Astrocyte of the spinal cord (primary cell): ENCODE data around the gene ARFGEF3.

ENCODE experiments used
- DNase-seq: peaks from one replicate; pipeline ENCODE4 v3.0.0; 2011; ENCODE audit warnings: low read depth, low spot score
- H3K4me3 ChIP-seq: 2 replicates; pipeline ENCODE4 v1.5.1; 2011; ENCODE audit warnings: low read depth, mild to moderate bottlenecking, low read length, moderate library complexity
- in situ Hi-C: cut with HindIII; loops from 2 replicates; pipeline ENCODE4 v1.10.0; 2017; ENCODE audit warnings: low sequenced_read_pairs
- TF ChIP-seq, protein P1 (sequence below): IDR thresholded peaks from 2 replicates; pipeline ENCODE4 v1.5.1; 2012; ENCODE audit warnings: low read depth, mild to moderate bottlenecking, low read length, inconsistent platforms

ARFGEF3 gene

DNA sequence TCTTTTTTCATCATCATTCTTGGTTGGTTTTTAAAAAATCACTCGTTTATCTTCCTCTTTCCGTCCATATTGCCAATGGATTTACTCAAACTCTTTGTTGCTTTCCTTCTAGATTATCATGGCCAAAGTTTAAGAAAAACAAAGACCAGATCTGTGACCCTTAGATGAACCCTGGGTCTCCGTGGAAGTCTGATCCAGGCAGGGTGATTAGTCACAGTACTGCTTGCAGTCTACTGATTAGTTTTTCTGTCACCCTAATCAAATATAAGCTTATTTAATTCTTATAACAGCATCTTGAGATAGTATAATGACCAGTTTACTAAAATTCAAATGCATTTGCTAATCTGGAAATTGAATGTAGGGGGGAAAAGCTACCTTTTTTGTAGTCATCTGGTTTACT, 210.0 kb downstream of the ARFGEF3 start:
- no peak for DNase-seq
- TF ChIP-seq, protein P1, sequence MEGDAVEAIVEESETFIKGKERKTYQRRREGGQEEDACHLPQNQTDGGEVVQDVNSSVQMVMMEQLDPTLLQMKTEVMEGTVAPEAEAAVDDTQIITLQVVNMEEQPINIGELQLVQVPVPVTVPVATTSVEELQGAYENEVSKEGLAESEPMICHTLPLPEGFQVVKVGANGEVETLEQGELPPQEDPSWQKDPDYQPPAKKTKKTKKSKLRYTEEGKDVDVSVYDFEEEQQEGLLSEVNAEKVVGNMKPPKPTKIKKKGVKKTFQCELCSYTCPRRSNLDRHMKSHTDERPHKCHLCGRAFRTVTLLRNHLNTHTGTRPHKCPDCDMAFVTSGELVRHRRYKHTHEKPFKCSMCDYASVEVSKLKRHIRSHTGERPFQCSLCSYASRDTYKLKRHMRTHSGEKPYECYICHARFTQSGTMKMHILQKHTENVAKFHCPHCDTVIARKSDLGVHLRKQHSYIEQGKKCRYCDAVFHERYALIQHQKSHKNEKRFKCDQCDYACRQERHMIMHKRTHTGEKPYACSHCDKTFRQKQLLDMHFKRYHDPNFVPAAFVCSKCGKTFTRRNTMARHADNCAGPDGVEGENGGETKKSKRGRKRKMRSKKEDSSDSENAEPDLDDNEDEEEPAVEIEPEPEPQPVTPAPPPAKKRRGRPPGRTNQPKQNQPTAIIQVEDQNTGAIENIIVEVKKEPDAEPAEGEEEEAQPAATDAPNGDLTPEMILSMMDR: no peak
- in situ Hi-C loops: no loop called here
- no peak overlapping the region for H3K4me3 ChIP-seq

DNA sequence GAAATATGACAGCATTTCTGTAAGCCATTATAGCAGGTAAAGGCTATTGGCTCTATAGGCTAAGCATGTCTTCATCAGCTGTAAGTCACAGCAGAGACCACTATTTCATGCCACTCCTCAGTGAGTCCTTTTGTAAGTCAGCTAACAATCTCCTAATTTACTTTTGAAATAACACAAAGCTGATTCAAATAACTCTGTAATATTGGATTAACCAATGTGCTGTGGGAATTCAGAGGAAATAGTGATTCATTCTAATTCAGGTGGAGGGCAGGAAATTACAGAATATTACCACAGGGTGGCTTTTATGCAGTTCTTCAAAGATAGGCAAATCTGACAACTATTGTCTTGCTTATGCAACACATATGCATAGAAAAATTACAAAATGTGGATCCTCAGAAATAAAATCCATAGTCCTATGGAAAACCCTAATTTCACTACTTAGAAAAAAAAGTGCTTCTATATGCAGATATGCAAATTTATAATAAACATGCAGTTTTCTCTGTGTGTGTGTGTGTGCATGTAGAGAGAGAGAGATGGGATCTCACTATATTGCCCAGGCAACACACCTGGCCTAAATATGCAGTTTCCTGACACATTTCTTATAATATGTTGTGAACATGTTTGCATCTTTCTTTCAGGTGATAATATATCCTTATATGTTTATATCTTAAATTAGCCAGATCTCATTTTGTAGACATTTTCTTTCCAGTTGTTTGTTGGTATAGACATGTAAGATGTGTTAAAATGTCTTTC, 211.1 kb downstream of the ARFGEF3 start:
- in situ Hi-C loops: no loop called here
- H3K4me3 ChIP-seq: no peak overlapping the region
- TF ChIP-seq, protein P1: no peak
- DNase-seq: peak; percentile 36

- TF ChIP-seq, protein P1: no peak
- in situ Hi-C loops: no loop called here
- no peak overlapping the region for H3K4me3 ChIP-seq
- DNase-seq: no peak
Measured at GRCh38 chr6:138374230-138374629, 212.5 kb downstream of the ARFGEF3 start.

DNA sequence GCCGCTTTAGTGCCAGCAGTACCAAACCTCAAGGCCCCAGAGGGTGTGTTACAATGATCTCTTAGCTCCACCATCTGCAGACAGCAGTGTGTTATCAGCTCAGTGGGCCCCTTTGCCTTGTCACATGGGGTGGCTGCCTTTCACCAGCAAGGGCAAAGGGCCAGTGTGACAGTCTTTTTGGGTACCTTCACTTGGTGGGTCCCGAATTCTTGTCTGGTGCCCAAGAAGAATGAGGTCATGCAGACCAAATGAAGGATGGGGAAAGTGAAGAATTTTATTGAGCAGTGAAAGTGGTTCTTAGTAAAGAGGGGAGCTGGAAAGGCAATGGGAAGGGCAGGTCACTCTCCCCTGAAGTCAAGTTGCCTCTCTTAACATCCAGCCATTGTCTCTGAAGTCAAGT, 213.1 kb downstream of the ARFGEF3 start:
- no peak for DNase-seq
- TF ChIP-seq, protein P1: no peak
- H3K4me3 ChIP-seq: no peak overlapping the region
- in situ Hi-C loops: no loop called here

DNA sequence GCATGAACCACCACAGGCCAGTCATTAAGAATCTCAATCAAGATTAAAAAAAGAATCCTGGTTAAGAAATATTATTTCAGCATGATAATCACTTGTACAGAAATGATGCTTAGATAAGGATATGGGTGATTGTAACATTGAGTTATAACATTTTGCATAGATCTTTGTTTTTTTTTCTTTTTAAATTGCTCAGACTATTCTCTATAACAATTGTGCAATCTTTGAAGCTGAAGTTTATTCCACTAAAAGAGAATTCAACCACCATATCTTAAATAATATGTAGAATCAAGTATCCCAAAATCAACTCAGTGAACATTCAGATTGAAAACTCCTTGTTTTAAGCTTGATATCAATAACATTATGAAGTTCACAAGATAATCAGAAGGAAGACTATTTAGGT, 215.3 kb downstream of the ARFGEF3 start:
- in situ Hi-C loops: no loop called here
- no peak for DNase-seq
- H3K4me3 ChIP-seq: no peak overlapping the region
- TF ChIP-seq, protein P1: no peak

DNA sequence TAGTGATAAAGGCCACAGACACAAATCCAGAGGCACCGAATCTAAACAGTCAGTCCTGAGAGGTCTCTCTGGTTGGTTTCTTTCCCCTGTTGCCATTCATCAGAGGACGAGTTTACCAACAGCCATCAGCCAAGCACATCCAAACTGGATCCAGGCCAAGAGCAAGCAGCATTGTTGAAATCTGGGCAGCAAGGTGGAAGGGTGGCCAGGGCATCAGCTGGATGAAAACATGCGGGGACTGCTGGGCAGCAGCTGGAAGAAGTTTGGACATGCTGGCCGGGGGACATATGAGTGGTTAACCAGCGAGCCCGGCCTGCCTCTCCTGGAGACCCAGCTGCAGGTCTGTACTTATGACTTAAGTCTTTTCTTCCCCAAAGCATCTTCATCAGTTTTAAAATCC, 216.1 kb downstream of the ARFGEF3 start, which contains the start of gene SMIM28:
TSS of gene SMIM28 (plus strand) at position 62 of the 400 bp plus-strand sequence. CDS start at position 230, 168 bp downstream.
- no peak for DNase-seq

More for the DNA sequence above, 216.1 kb downstream of the ARFGEF3 start, which contains the start of gene SMIM28:
- in situ Hi-C loops: no loop called here
- H3K4me3 ChIP-seq: no peak within 1 kb of the TSS
- TF ChIP-seq, protein P1: no peak
